HUES6 (cell line): Measurements from ENCODE around the gene ROM1.

Source experiments
- H3K27ac ChIP-seq: 2 replicates; pipeline ENCODE4 v1.7.0; 2013; ENCODE audit warnings: low read depth, mild to moderate bottlenecking, low read length, inconsistent platforms
- H3K27me3 ChIP-seq: 2 replicates; pipeline ENCODE4 v1.6.1; 2013; ENCODE audit warnings: low read length; ENCODE audit not compliant: control insufficient read depth, insufficient read depth
- H3K36me3 ChIP-seq: 2 replicates; pipeline ENCODE4 v1.6.1; 2013; ENCODE audit warnings: low read length; ENCODE audit not compliant: control insufficient read depth, insufficient read depth
- H3K4me1 ChIP-seq: 2 replicates; pipeline ENCODE4 v1.6.1; 2013; ENCODE audit warnings: low read length; ENCODE audit not compliant: control insufficient read depth, insufficient read depth
- H3K4me3 ChIP-seq: 2 replicates; pipeline ENCODE4 v1.5.1; 2013; ENCODE audit warnings: low read depth, low read length
- H3K9ac ChIP-seq: one replicate; pipeline ENCODE4 v1.6.1; 2013; ENCODE audit warnings: mild to moderate bottlenecking, low read length
- H3K9me3 ChIP-seq: 2 replicates; pipeline ENCODE4 v1.6.1; 2013; ENCODE audit warnings: low read depth, low read length; ENCODE audit not compliant: control insufficient read depth, insufficient read depth

ROM1 gene

DNA sequence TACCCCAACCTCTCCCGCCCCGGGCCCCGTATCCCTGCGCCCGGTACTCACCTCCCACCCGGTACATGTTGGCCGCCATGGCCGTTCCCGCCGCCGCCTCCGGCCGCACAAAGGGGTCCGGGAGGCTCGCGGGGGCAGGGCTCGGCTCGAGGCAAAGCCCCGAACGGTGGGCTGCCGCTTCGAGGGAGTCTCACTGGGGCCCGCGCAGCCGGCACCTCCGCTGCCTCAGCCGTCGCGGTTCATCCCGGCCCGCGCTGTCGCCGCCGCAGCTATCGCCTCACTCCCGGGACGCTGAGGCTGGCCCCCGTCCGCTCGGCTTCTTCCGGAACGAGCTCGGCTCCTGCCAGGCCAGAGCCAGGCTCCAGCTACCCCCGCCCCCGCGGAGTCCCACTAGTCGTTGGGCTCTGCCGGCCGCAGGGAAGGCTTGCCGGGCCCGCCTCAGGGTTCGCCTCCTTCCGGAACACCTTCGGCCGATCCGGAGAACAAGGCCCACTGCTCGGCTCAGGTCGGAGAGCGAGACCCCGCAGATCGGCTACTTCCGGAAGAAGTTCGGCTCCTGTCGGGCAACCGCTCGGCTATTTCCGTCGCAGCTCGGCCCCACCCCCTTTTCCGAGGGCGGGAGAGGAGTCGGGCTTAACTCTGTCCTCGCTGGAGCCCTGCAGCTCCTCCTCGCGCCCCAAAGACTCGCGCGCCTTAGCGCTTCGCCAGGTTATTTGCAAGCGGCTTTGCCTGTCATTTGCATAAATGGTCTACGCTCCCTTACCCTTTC is 11.5 kb upstream of the ROM1 start, which contains the start of gene MTA2:
TSS of gene MTA2 (minus strand) at position 494 of the 769 bp plus-strand sequence. CDS start at position 79, 415 bp downstream.
- Histone ChIP-seq H3K4me3 (peak within 1 kb of the TSS; percentile 86), H3K27me3 (peaks cover 18% of the 10 kb centered on the region), H3K4me1 (peaks cover 23% of the 10 kb centered on the region), H3K9ac (peak within 1 kb of the TSS; percentile 97), H3K9me3 (no peaks in the 10 kb centered on the region), H3K27ac (peak within 1 kb of the TSS; percentile 96), H3K36me3 (peaks cover 21% of the 10 kb centered on the region)

DNA sequence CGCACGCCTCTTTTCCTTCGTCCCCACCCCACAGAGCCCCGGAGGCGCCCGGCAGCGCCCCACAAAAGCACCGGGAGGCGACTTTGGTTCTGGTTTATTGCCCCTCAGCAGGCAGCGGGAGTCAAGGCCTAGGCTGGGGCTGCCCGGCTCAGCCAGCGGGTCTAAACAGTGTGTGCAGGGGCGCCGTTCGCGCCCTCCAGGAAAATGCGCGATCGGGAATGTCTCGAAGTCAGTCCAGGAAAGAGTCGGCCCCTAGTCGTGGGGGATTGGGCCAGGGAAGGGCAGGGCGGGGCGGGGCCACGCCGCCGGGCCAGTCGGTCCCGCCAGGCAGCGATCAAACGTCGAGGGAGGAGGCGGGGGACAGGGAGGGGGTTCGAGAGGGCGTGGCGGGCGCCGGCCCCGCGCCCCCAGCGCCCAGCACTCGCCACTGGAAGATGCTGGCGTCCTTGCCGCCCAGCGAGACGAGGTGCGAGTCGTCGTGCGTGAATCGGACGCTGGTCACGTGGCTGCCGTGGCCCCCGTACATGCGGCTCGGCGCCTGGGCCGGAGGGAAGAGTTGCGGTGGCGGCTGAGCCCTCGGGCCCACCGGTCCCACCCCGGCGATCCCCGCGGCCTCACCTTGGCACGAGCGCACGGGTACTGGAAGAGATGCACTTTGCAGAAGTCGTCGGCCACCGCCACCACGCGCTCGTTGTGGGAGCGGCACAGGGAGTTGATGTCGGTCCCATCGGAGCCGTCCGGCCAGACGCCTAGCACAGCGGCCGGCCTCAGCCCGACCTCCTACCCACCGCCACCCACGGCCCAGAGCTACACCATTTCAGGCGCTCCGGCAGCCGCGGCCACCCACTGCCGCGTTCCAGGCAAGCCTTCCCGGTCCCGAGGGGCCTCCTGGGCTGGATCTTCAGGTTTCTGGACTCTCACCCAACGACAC is 10.7 kb upstream of the ROM1 start:
- Histone ChIP-seq H3K4me1 (peaks cover 26% of the 10 kb centered on the region), H3K27me3 (peaks cover 18% of the 10 kb centered on the region), H3K9me3 (no peaks in the 10 kb centered on the region), H3K4me3 (peak overlapping the region; percentile 86), H3K9ac (peak overlapping the region; percentile 82), H3K27ac (peak overlapping the region; percentile 45; the same call in 1 of the 2 replicates), H3K36me3 (peaks cover 15% of the 10 kb centered on the region)

DNA sequence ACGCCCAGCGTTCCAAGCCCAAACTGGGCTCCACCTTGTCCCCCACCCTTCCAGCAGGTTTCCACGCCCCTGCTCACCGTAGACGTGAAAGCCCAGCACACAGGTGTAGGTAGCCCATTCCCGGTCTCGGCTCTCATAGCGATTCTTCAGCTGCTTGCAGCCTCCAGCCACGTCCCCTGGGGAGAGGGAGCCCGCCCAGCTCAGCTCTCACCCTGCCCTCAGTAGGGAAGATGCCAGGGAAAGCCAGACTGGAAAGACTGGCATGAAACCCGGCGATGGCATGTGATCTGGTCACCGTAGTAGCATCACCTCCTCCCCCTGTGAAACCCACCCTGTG is 10.0 kb upstream of the ROM1 start:
- Histone ChIP-seq H3K27me3 (peaks cover 18% of the 10 kb centered on the region), H3K9me3 (no peaks in the 10 kb centered on the region), H3K4me1 (peaks cover 26% of the 10 kb centered on the region), H3K36me3 (peaks cover 8% of the 10 kb centered on the region), H3K9ac (peak overlapping the region; percentile 82), H3K27ac (no peak overlapping the region), H3K4me3 (peak overlapping the region; percentile 86)

DNA sequence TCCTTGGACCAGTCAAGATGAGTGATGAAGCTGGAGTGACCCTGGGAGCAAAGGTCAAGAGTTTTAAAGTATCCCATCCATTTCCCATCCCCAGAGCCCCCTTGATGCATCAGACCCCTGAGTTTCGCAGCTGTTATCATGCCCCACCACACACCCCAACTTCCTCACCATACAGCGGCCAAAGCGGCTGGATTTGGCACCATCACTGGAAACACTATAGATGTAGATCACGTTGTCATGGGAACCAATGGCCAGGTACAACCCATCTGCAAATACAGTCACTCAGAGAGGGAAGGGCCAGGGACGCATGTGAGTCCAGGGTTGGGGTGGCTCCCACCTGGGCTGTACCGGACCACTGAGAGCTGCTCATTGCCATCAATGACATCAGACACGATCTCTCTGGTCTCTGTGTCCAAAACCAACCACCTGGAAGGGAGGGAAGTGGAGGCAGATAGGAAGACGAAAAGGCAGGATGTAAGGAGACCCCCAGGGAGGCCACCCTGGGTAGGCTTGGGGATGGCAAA is 9.2 kb upstream of the ROM1 start:
- no peak overlapping the region for H3K9ac ChIP-seq

DNA sequence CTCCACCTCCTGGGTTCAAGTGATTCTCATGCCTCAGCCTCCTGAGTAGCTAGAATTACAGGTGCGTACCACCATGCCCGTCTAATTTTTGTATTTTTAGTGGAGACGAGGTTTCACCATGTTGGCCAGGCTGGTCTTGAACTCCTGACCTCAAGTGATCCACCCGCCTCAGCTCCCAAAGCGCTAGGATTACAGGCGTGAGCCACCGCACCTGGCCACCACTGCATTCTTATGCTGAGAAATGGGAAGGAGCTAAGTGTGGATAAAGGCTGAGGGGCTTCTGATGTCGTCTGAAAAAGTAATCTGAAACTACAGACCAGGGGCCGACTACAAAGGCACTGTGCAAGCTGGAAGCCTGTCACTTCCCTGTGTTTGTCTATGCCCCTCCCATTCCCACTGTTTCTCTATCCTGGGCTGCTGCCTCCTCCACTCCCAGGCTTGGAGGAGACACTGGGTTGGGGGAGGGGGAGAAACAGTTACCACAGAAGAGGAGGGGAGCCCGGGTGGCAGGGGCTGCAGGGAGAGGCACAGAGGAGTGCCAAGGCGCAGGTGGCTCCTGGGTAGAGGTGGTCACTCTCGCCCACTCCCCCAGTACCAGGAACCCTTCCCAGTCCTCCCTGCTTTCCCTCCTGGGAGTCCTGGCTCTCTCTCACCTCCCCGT is 8.5 kb upstream of the ROM1 start:
- Histone ChIP-seq H3K27me3 (peaks cover 18% of the 10 kb centered on the region), H3K9me3 (no peaks in the 10 kb centered on the region), H3K27ac (no peak overlapping the region), H3K36me3 (peaks cover 5% of the 10 kb centered on the region; the same call in 1 of the 2 replicates), H3K4me3 (no peak overlapping the region), H3K4me1 (peaks cover 22% of the 10 kb centered on the region), H3K9ac (no peak overlapping the region)

More for the DNA sequence above, 9.2 kb upstream of the ROM1 start:
- H3K4me3 ChIP-seq: no peak overlapping the region
- no peak overlapping the region for H3K27ac ChIP-seq
- H3K27me3 ChIP-seq: peaks cover 18% of the 10 kb centered on the region
- peaks cover 6% of the 10 kb centered on the region for H3K36me3 ChIP-seq
- H3K4me1 ChIP-seq: peaks cover 24% of the 10 kb centered on the region
- H3K9me3 ChIP-seq: no peaks in the 10 kb centered on the region

DNA sequence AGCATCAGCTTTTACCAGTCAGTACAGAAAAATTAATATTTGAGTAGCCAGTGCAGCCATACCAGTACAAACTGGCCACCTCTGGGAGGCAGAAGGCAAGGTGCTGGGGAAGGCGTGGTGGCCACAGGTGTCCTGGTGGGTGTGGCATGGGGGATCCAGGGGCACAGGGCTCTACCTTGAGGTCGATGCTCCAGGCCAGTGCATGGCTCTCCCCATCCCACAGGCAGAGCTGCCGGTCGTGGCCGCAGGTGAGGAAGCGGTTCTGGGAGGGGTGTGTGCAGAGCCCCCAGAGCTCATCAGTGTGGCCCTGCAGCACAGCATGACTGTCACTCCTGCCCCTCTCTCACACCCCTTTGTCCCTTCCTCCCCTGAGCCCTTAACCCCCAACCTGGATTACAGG is 7.6 kb upstream of the ROM1 start:
- Histone ChIP-seq H3K27me3 (peaks cover 18% of the 10 kb centered on the region), H3K9me3 (no peaks in the 10 kb centered on the region), H3K36me3 (peaks cover 5% of the 10 kb centered on the region; the same call in 1 of the 2 replicates), H3K4me1 (peaks cover 15% of the 10 kb centered on the region), H3K27ac (no peak overlapping the region), H3K4me3 (no peak overlapping the region), H3K9ac (no peak overlapping the region)

DNA sequence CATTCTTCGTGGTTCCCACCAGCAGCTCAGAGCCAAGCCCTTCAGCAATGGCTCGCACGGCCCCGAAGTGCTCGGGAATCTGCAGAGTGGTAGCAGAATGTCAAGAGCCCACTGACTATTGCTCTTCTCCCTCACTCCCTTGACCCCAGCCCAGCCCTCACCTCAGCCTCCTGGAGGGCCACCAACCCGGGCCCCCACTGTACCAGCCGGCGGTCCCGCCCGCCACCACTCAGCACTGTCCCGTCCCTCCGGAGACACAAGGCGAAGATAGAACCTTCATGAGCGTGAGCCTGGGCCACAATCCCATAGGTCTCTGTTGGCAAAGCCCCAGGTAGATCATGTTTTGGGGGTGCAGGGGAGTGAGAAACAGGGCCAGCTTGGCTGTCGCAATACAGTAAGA is 7.2 kb upstream of the ROM1 start:
- Histone ChIP-seq H3K9me3 (no peaks in the 10 kb centered on the region), H3K27me3 (peaks cover 18% of the 10 kb centered on the region), H3K4me1 (peaks cover 20% of the 10 kb centered on the region), H3K36me3 (peaks cover 5% of the 10 kb centered on the region; the same call in 1 of the 2 replicates), H3K4me3 (no peak overlapping the region), H3K9ac (no peak overlapping the region), H3K27ac (no peak overlapping the region)

DNA sequence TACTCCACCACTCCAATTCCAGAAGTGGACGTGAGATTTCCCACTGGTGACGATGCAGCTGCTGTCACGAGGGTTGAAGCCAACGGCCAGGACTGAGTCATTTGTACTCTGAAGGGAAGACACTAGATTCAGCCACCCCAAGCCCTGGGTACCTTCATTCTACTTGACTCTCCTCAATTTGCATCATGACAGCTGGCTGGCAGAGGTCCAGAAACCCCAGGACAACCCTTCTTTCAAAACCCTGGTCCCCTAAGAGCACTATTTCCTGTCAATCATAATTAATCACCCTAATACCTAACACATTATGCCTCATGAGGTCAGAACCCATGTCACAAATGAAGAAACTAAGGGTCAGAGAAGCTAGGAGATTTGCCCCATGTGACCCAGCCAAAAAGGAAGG is 5.3 kb upstream of the ROM1 start:
- Histone ChIP-seq H3K4me1 (peaks cover 25% of the 10 kb centered on the region), H3K27me3 (peaks cover 15% of the 10 kb centered on the region), H3K36me3 (peaks cover 5% of the 10 kb centered on the region; the same call in 1 of the 2 replicates), H3K9ac (no peak overlapping the region), H3K27ac (no peak overlapping the region), H3K4me3 (no peak overlapping the region), H3K9me3 (no peaks in the 10 kb centered on the region)

DNA sequence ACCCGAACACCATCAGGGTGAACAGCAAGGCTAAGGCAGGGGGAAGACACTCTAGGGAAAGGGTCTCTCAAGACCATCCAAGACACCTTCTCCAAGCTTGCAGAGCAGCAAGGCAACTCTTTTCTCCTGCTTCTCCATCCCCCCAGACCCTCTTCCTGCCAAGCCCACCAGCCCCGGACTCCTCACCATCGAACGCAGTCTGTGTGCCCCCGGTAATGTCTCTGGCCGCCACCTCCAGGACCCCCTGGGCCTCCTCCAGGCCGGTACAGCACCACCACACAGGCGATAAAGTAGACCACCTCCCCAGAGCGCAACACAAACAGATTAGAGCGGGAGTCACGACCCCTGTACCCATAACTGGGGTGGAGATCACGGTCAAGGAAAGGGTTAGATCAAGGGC is 4.3 kb upstream of the ROM1 start:
- H3K9ac ChIP-seq: no peak overlapping the region
- peaks cover 24% of the 10 kb centered on the region for H3K4me1 ChIP-seq
- no peak overlapping the region for H3K4me3 ChIP-seq
- H3K27ac ChIP-seq: no peak overlapping the region
- no peaks in the 10 kb centered on the region for H3K9me3 ChIP-seq
- peaks cover 4% of the 10 kb centered on the region; the same call in 1 of the 2 replicates for H3K27me3 ChIP-seq
- H3K36me3 ChIP-seq: peaks cover 5% of the 10 kb centered on the region; the same call in 1 of the 2 replicates

DNA sequence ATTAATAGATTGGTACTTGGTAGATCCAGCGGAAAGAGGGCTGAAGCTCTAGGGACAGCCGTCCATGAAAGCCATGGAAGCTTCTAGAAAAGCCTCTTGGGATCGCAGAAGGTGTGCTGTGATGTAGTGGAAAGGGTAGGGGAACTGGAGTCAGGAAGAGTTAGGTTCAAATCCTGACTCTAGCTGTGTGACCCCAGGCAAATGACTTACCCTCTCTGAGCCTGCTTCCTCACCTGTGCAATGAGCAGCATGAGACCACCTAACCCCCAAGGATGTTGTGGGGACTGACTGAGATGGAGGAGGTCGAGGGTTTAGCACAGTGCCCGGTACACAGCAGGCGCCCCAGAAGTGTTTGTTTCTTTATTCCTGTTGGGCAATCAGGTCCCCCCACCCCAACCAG is 2.7 kb upstream of the ROM1 start:
- Histone ChIP-seq H3K9me3 (no peaks in the 10 kb centered on the region), H3K4me3 (no peak overlapping the region), H3K9ac (no peak overlapping the region), H3K4me1 (peaks cover 26% of the 10 kb centered on the region), H3K27ac (no peak overlapping the region), H3K36me3 (peaks cover 7% of the 10 kb centered on the region; the same call in 1 of the 2 replicates), H3K27me3 (no peaks in the 10 kb centered on the region)
